Measurements from ENCODE around the gene SULT1C4. TPM values are rescaled to one million over a fixed set of nuclear protein-coding genes. Genes with fewer than 3 reads are reported as not detected.
A peak's percentile ranks its signal among the peaks of the same experiment; 100 is the strongest.
"Not testable (repeated sequence)": the region's sequence is repeated elsewhere in the genome, so short reads cannot be mapped to it uniquely, and the experiment has no call there.

The SULT1C4 gene
- 108 and 114 TPM in 2 replicates for total RNA-seq

DNA sequence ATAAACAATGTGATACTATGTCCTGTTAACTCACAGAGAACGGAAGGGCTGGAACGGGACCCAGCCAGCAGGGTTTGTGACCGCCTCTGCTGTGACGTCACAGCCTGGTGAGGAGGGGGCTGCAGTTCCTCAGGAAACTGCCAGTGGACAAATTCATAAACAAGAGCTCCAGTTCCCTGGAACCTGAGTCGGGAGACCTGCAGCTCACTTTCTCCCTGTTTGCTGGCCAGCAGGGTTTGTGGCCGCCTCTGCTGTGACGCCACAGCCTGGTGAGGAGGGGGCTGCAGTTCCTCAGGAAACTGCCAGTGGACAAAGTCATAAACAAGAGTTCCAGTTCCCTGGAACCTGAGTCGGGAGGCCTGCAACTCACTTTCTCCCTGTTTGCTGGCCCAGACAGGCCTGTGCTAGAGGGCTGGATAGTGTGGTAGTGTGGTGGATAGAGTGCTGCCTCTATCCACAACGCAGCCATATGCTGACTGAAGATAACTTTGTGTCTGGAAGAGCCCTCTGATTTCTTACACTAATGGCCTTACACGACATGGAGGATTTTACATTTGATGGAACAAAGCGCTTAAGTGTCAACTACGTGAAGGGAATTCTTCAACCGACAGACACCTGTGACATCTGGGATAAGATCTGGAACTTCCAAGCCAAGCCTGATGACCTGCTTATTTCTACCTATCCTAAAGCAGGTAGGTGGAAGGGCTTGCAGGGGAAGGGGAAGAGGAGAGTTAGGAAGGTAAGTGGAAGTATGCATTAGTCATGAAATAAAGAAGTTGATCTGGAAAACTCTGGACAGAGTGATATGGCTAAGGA is at the start of gene SULT1C4:
TSS of gene SULT1C4 (plus strand) at position 140 of the 816 bp plus-strand sequence. CDS start at position 524, 384 bp downstream.
- DNase-seq (ENCODE audit: low read depth in 2 of 2), result peak; percentile 94 to 97

DNA sequence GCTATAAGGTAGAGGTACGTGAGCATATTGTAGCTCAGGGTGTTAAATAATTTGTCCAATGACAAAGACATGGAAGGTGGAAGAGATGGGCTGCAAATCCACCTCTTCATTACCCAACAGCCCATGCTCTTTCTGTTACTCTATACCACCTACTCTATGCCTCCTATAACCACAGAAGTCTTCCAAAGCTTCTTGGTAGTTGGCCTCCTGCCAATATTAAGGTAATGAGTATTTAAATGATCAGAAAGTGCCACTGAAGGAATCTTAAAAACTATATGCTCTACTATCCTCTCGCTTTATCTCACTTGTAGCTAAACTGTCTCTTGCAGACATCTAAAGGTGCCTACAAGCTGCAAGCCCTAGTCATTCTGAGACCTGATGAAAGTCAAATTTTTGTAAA is 48.0 kb upstream of the SULT1C4 start:
- DNase-seq (ENCODE audit: low read depth in 2 of 2), result no peak

DNA sequence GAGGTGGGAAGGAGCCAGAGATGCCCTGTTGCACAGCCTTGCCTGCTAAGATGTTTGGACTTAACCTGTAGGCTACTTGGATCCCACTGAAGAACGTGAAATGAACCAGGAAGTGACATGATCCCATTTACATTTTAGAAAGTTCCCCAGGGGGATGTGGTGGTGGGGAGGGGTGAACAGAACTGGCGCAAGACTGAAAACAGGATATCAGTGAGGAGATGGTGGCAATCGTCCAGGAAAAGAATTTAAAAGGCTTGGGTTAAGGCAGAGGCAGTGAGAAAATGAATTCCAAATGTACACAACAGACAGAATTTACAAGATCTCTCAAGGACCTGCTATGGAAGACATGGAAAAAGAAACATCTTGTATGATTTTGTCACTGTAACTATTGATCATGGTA is 46.8 kb upstream of the SULT1C4 start:
- peak in 1 of 2 donors; percentile 5 for DNase-seq (ENCODE audit: low read depth in 2 of 2)

DNA sequence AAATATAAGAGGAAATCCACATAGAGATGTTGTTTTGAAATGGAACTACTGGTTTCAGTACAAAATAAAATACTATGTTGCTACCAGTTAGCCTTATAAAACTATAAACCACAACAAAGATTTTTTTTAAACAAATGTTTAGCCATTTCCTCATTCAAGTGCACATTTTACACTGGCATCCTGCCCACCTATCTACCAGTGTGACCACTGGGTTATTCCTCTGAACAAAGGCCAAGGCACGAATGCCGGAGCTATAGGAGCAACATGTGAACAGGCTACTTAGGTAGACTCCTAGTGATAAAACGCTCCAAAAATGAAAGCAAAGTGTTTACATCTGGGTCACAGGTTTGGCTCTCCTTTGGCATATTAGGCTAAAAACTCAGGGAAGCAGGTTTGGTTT is 31.8 kb upstream of the SULT1C4 start:
- DNase-seq (ENCODE audit: low read depth in 2 of 2), result no peak

DNA sequence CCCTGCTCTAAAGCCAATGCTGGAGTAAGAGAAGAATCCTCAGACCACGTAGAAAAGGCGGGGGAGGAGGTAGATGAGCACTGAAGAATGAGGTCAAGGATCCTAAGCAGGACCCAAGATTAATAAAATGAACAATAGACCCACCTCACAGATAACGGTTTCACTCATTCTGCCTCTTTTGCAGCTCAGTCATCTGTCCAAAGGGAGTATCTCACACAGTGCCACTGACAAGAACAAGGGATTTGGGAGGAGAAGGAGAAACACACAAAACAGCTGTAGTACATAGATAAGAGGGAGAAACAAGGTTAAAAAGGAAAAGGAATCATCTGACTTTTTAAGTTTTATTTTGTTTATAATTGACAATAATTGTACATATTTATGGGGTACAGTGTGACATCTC is 30.9 kb upstream of the SULT1C4 start:
- DNase-seq (ENCODE audit: low read depth in 2 of 2), result no peak

DNA sequence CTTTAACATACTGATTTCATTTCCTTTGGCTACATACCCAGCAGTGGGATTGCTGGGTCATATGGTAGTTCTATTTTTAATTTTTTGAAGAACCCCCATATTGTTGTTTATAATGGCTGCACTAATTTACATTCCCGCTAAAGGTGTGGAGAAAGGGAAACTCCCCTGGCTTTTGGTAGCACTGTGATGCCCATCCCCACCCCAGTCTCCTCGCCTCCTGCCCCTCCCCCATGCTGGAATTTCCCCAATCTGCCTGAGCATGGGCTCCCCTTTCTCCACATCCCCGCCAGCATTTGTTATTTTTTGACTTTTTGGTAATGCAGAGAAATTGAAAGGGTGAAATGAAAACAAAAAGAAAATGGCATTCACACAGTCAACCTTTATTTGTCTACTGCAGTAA is 30.0 kb upstream of the SULT1C4 start:
- no peak for DNase-seq (ENCODE audit: low read depth in 2 of 2)

DNA sequence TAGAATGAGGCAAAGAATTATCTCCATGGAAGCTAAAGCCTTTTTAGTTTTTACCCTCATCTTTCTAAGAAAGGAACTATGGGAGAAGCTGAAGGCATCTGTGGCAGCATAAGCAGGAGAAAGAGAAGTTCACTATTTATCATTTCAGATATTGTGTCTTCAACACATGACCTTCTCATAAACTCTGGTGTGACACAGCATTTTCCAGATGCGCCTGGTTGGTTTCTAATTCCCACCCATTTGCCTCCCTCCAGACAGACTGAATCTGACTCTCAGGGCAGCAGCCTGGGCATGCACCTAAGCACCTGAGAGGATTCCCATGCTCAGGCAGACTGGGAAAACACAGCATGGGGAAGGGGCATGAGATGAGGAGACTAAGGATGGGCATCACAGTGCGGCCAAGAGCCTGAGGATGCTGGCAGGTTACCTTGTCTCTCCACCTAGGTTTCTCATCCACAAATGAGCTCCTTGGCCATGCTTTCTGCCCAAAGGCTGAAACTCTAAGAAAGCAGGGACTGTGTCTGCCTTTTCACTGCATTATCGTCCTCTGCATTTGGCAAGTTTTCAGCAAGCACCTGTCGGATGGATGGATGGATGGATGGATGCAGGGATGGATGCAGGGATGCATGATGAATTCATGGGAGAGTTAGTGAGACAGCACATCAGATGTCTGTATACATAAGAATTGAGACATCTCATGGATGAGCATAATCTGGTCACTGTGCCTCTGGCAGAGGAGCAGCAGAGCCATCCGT is 28.8 kb upstream of the SULT1C4 start:
- no peak for DNase-seq (ENCODE audit: low read depth in 2 of 2)

DNA sequence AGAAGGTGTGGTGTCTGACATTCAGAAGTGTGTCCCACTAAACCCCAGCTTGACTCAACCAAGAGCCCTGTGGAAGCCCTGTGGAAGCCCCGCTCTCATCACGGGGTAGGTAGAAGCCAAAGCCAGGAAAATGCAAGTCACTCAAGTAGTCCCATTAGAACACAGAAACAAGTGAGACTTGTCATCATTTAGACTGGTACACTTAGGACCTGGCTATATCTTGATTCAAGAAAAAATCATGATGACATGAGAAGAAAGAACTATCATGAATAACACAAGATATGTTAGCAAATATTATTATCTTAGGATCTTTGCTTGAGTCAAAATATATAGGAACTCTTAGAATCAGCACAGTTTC is 28.2 kb upstream of the SULT1C4 start:
- DNase-seq (ENCODE audit: low read depth in 2 of 2), result no peak

DNA sequence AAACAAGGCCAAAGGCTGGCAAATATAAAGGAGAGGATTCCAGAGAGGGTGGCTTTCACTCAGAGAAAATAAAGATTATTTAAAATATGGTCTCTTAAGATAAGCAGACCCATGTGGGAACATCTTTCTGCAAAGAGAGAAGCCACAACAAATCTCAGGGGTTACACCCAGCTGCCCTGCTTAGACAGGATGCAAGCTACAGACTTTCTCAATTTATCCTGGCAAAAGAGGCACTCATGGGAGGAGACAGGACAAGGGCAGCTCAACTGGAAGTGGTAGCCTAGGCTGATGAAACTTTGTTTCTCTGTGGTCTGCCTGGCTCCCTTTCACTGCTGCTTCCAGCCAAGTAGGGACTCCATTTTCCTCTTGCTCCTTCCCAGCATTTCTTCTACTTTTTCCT is 25.9 kb upstream of the SULT1C4 start:
- no peak for DNase-seq (ENCODE audit: low read depth in 2 of 2)

DNA sequence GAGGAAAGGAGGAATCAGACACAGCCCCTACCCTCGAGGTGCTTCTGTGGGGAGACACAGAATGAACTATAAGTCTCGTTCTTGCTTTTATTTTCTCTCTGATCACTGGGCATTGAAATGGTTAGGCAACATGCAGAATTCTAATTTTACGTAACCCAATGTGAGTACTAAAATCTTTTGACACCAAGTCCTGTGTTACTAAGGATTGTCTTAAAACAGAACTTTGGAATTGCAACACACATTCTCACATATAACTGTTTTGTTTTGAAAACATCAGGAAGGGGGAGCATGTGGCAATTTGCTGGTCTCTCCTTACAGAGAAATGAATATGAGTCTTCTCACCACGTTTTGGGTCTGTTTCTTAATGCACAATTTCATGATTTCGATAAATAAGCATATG is 23.6 kb upstream of the SULT1C4 start:
- DNase-seq (ENCODE audit: low read depth in 2 of 2), result no peak

DNA sequence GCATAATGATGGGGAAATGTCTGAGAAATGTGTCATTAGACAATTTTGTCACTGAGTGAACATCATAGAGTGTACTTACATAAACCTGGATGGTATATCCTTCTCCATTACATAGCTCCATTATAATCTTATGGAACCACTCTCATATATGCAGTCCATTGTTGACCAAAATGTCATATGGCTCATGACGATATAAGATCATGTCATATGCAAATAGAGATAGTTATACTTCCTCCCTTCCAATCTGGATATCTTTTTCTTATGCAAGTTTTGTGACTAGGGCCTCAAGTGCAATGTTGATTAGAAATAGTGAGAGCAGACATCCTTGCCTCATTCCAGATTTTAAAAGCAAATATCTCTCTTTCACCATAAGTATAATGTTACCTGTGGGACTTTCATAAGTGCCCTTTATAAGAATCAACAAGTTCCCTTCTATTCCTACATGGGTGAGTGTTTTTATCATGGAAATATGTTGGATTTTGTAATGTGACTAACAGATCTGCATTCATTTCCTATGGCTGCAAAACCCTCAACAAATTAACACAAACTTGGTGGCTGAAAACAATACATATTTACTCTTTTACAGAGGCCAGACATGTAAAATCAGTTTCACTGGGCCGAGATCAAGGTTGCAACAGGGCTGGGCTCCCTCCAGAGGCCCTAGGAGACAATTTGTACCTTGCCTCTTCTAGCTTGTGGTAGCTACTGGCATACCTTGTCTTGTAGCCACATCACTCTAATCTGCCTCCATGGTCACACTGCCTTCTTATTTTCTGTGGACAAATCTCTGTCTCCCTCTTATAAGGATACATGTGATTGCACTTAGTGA is 21.6 kb upstream of the SULT1C4 start:
- DNase-seq (ENCODE audit: low read depth in 2 of 2), result no peak

DNA sequence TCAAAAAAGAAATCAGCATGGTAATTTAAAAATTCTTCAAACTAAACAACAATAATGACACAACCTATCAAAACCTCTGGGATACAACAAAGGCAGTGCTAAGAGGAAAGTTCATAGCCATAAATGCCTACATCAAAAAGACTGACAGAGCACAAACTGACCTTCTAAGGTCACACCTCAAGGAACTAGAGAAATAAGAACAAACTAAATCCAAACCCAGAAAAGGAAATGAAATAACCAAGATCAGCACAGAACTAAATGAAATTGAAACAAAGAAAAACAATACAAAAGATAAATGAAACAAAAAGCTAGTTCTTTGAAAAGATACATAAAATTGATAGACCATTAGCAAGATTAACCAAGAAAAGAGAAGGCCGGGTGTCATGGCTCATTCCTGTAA is 18.4 kb upstream of the SULT1C4 start:
- DNase-seq (ENCODE audit: low read depth in 2 of 2), result not testable (repeated sequence)

DNA sequence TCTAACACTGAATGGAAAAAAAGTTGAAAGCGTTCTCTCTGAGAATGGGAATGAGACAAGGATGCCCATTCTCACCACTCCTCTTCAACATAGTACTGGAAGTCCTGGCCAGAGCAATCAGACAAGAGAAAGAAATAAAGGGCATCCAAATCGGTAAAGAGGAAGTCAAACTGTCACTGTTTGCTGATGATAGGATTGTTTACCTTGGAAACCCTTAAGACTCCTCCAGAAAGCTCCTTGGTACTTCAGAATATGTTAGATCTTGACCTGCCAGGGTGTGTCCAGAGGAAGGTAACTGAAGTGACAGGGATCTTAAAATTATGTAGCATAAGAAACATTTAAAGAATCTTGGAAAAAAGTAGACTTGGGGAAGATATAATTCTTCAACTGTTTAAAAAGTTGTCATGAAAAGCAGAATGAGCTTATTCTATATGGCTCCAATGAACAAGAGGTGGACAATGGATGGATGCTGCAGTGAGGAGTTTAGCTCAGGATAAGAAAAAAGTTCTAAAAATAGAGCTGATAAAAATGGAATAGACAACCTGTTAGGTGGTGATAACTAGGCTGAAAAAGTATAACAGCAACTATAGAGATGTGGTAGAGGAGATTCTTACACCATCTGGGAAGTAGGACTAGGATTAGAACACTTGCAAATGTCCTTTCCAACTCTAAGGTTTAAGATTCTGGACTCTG is 16.8 kb upstream of the SULT1C4 start:
- no peak for DNase-seq (ENCODE audit: low read depth in 2 of 2)

DNA sequence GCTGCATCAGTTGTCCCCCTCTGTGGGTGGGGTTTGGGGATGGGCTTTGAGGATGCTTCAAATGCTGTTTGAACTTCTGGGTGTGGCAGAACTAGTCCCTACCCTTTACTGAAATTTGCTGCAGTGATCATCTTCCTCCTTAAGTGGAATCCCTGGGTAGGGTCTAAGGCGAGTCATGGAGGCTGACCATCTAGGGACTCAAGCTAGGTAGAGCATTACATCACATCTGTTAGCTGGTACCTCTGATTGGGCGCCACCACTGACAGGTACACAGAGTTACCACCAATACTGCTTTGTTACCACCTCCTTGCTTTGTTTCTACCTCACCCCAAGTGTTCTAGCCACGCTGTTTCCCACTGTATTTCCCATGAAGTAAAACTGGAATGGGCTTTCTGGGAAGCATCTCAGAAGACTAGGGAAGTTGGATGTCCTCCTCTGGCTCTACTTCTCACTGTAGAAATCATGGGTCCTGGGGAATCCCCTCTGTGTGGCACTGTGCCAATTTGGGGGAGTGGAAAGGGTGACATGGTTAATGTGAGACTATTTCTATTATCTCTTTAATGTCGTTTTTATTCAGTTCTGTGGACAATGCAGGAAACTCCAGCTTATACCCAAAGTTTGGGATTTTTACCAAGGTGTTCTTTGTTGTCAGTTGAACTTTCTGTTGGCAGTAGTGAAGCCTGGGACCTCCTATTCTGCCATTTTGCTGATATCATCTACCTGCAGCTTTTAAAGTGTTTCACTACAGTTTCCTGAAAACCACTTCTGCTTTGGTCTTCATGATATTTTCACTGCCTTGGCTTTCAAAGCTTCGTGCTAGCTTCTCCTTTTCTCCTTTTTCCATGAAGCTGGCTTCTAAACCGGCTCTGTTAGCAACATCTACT is 14.5 kb upstream of the SULT1C4 start:
- peak in 1 of 2 donors; percentile 39 for DNase-seq (ENCODE audit: low read depth in 2 of 2)

DNA sequence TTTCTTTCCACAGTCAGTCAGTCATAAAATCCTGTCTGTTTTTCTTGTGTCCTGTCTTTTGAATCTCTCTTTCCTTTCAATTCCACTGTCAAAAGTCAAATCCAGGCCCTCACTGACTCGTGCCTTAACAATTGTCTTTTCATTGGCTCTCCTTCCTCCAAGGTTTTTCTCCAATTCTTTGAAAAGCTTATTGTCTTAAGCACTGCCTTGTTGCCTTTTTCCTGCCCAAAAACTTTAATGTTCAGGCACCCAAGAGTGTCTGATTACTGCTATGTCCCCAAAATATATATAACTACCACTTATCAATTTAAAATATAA is 13.9 kb upstream of the SULT1C4 start:
- no peak for DNase-seq (ENCODE audit: low read depth in 2 of 2)

DNA sequence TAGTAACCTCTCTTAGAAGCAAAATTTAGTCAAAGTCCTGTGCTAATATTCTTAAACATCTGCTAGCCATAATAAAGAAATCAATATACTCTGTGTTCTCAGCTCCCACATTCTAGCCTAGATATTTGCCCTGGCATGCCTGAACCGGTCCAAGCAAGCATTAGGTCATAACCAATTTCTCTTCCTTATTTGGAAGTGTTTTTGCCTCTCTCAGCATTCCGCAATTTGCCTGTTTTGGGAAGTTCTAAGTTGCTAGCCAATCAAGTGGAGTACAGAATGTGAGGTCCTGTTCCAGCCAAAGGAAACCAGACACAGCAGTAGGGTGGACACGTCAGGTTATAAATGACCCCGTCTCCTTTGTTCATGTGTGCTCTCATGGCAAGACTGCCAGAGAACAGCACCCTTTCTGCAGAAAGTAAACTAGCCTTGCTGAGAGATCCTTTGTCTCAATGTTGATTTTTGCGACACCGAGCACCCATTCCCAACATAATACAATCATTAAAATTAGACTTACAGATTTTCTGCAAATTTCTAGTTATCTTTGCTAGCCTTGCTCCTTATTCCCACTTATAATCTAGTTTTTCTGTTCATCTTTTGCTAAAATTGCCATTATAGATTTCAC is 13.0 kb upstream of the SULT1C4 start:
- DNase-seq (ENCODE audit: low read depth in 2 of 2), result peak in 1 of 2 donors; percentile 21

DNA sequence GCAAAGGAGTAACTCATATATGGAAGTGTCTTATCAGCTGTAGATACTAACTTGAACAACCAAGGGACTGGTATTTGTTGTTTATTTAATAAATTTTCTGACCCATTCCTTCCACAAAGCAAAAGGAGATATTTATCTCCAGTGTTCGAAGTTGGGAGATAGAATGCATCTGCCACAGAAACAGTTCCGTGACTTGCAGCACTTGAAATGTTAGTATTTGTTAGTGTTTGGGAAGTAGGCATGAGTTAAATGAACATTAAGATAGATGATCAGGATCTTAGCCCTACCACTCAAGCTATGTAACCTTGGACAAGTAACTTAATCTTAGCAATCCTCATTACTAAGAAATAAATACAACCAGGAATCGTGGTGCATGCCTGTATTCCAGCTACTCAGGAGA is 12.1 kb upstream of the SULT1C4 start:
- DNase-seq (ENCODE audit: low read depth in 2 of 2), result no peak

DNA sequence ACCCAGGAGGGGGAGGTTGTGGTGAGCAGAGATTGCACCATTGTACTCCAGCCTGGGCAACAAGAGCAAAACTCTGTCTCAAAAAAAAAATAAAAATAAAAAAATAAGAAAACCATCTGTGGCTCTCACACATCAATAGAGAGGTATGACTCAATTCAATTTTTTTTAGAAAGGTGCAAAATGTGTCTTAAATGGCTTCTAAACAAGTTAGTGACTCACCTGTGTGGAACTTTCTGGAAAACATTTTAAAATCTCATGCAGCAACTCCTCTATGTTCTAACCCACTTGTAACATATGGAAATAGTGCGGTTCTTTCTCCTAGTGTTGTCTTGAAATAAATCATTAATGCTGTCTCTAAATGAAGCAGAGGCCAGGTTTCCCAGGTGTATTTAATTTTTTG is 10.7 kb upstream of the SULT1C4 start:
- DNase-seq (ENCODE audit: low read depth in 2 of 2), result peak in 1 of 2 donors; percentile 31

DNA sequence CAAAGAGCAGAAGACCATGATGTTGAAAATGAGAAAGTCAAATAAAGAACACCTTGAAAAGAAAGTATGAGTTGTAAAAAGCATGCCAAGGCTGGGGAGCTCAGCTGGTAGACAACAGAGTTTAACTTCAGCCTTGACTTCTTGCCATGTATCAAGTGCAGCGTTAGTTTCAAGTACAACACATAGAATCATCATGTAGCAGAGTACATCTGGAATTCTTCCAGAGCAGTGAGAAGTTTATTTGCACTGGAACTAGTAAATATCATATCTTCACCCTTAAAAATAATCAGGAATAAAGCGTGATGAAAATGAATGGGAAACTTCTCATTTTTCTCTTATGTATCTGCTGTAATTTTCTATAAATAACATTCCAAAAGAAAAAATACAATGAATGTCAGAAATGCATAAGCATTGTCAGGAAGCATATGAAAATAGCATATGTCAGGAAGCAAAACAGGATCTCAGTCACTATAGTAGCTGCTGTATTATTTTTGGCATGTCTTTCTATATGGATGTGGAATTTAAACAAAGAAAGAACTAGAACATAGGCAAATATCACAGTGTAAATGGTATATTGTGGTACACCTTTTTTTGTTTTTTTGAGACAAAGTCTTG is 10.1 kb upstream of the SULT1C4 start:
- DNase-seq (ENCODE audit: low read depth in 2 of 2), result peak; percentile 82 to 91

DNA sequence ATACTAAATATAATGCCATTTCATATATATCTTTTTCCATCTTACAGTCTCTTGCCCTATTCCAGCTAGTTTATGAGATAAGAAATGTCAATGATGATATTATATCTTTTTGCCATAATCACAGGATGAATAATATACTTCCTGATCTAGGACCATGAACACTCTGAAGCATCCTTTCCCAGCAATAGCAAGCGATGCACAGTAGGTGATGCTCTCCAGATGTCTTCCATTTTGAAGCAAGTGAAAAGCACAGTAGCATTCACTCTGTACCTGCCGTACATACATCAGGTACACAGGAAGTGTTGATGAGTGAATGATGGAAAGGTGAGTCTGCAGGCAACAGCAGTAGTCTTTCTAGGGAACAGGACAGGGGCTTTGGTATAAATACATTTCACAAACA is 8.6 kb upstream of the SULT1C4 start:
- DNase-seq (ENCODE audit: low read depth in 2 of 2), result no peak
